NCI-H2196 (cell line): ENCODE data around the gene PSMB8.
A peak's percentile ranks its signal among the peaks of the same experiment; 100 is the strongest.
"Not testable (repeated sequence)": the region's sequence is repeated elsewhere in the genome, so short reads cannot be mapped to it uniquely, and the experiment has no call there.

Experiments
- DNase-seq: peaks from one replicate; lab custom pipeline; 2025; ENCODE audit not compliant: unreplicated experiment; lab: John Stamatoyannopoulos, UW

PSMB8 gene

GRCh38 chr6:32843979-32844838 is at the start of gene PSMB8:
Gene PSMB8, minus strand, starts transcription at chr6:32844047. Its CDS starts 51 bp downstream, at chr6:32843996.
- peak; percentile 97 for DNase-seq

- DNase-seq: no peak
Measured at GRCh38 chr6:32890831-32891230, 47.0 kb upstream of the PSMB8 start.

- no peak for DNase-seq
Measured at GRCh38 chr6:32889533-32889932, 45.7 kb upstream of the PSMB8 start.

GRCh38 chr6:32888576-32888975 is 44.7 kb upstream of the PSMB8 start:
- no peak for DNase-seq

GRCh38 chr6:32887616-32888015 is 43.8 kb upstream of the PSMB8 start:
- no peak for DNase-seq

- DNase-seq: no peak
Measured at GRCh38 chr6:32886681-32887383, 43.0 kb upstream of the PSMB8 start.

GRCh38 chr6:32885698-32886286 is 41.9 kb upstream of the PSMB8 start:
- DNase-seq: peak; percentile 87

GRCh38 chr6:32883789-32884188 is 39.9 kb upstream of the PSMB8 start:
- no peak for DNase-seq

GRCh38 chr6:32882879-32883250 is 39.0 kb upstream of the PSMB8 start:
- DNase-seq: no peak

GRCh38 chr6:32880962-32881361 is 37.1 kb upstream of the PSMB8 start:
- DNase-seq: not testable (repeated sequence)

- DNase-seq: no peak
Measured at GRCh38 chr6:32879691-32880090, 35.8 kb upstream of the PSMB8 start.

GRCh38 chr6:32876603-32877002 is 32.8 kb upstream of the PSMB8 start:
- no peak for DNase-seq

- not testable (repeated sequence) for DNase-seq
Measured at GRCh38 chr6:32873947-32874346, 30.1 kb upstream of the PSMB8 start.

- DNase-seq: peak; percentile 82
Measured at GRCh38 chr6:32868257-32868788, 24.5 kb upstream of the PSMB8 start.

- no peak for DNase-seq
Measured at GRCh38 chr6:32867554-32868256, 23.9 kb upstream of the PSMB8 start.

- no peak for DNase-seq
Measured at GRCh38 chr6:32867022-32867477, 23.2 kb upstream of the PSMB8 start.

- DNase-seq: no peak
Measured at GRCh38 chr6:32865724-32866443, 22.0 kb upstream of the PSMB8 start.

GRCh38 chr6:32862725-32863124 is 18.9 kb upstream of the PSMB8 start:
- no peak for DNase-seq

- DNase-seq: no peak
Measured at GRCh38 chr6:32860674-32861073, 16.8 kb upstream of the PSMB8 start.

GRCh38 chr6:32858194-32858593 is 14.3 kb upstream of the PSMB8 start:
- no peak for DNase-seq
